GM18505 (cell line): ENCODE results near the gene SPATA24.
"Not testable (repeated sequence)": the region's sequence is repeated elsewhere in the genome, so short reads cannot be mapped to it uniquely, and the experiment has no call there.

ENCODE experiments used
- ATAC-seq: cut with Tn5 transposase; IDR thresholded peaks from one replicate; pipeline ENCODE4 v1.9.1; 2021; ENCODE audit not compliant: unreplicated experiment
- POLR2A ChIP-seq: IDR thresholded peaks from 4 replicates; pipeline ENCODE4 v1.6.1; 2011; ENCODE audit warnings: borderline replicate concordance; ENCODE audit not compliant: insufficient read depth, insufficient read length; ENCODE audit errors: extremely low read depth

SPATA24 gene

DNA sequence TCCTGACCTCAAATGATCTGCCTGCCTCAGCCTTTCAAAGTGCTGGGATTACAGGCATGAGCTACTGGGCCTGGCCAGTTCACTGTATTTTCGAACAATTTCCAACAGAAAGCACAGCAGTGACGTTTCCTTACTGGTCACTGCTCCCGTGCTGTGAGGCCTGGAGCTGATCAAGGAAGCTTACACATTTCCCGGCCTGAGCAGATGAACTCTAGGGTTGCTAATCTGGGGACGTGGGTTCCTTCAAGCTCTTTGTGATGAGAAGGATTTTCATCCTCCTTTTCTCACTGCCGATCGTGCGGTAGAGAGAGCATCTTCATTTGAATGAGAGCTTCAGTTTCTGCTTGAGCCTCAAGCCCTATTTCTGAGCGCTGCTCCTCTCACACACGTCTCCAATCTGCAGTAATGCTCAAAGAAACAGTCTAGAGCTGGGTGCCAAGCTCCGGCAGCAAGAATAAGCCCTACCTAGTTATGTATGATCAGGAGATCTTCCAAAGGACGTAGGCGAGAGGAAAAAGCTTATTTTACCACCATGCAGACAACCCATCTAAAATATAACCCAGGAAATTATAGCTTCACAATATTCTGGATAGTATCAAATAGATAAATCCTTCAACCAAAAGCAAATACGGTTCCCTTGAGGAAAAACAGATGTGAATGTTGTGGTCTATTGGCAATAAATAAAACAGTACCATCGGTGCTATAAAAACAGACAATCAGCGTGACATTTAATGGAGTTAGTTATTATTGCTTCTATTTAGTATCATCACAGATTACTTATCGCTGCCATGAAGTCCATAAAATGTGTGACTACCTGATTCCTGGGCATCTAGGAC lies 7.3 kb upstream of the SPATA24 start:
- no peak for ATAC-seq
- TF ChIP-seq POLR2A = no peak

DNA sequence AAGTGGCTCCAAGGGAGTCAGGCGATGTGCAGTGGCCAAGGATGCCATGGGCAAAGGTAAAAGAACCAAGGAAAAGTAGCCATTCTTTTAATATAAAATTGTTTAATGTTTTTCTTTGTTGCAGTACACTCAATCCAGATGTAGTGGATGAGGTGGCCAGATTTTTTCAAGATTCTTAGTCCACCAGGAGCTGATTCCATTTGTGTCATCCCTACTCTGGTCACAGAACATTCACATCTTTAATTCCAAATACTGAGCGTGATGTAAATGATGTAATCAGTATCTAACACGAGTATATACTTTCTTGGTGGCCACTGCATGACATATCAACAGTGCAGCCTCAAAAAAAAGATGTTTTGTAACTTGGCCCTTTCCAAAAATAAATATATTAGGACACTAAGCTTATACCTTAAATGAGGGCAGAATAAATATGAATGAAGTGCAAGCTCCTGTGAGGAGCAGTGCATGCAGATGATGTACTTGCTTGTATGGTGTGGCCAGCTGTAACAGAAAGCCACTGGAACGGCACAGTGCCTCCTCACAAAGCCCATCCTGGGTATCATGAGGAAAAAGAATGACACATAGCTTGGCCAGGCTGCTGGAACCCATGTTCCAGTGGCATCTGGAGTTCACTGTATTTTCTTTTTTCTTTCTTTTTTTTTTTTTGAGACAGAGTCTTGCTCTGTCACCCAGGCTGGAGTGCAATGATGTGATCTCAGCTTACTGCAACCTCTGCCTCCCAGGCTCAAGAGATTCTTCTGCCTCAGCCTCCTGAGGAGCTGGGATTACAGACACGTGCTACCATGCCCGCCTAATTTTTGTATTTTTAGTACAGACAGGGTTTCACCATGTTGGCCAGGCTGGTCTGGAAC lies 6.5 kb upstream of the SPATA24 start:
- no peak for ATAC-seq
- no peak for TF ChIP-seq POLR2A

DNA sequence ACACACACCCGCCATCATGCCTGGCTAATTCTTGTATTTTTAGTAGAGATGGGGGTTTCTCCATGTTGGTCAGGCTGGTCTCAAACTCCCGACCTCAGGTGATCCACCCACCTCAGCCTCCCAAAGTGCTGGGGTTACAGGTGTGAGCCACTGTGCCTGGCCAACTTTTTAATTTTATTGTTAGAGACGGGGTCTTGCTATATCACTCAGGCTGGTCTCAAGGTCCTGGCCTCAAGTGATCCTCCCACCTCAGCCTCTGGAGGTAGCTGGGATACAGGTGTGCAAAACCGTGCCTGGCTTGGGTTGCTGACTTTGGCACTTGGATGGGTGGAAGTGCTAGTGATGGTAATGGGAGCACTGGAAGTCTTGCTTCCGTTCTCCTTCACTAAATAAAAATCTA lies 5.2 kb upstream of the SPATA24 start:
- ATAC-seq = not testable (repeated sequence)

DNA sequence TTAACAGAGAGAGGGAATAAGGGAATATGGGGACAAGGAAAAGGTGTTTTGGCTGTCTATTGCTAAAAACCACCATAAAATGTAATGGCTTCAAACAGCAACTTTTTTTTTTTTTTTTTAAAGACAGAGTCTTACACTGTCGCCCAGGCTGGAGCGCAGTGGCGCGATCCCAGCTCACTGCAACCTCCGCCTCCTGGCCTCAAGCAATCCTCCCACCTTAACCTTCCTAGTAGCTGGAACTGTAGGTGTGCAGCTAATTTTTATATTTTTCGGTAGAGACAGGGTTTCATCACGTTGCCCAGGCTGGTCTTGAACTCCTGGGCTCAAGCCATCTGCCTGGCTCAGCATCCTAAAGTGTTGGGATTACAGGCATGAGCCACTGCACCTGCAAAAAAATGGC lies 4.3 kb upstream of the SPATA24 start:
- no peak for ATAC-seq
- TF ChIP-seq POLR2A = no peak

DNA sequence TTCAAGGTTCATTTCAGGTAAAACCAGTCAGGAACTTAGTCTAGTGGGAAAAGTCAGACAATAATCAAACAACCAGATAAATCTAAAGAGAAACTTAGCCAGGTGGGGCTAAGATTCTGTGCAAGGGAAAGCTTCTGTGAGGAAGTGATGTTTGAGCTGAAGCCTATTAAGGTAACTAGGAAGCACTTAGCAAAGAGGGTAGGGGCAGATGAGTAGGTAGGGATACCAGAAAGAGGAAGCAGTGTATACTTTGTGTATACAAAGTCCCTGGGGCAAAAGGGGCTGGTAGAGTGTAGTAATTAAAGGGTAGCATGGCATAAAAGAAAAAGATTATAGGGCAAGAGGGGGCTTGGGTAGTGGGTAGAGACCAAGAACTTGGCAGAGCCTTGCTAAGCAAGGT lies 3.6 kb upstream of the SPATA24 start:
- TF ChIP-seq POLR2A = no peak

DNA sequence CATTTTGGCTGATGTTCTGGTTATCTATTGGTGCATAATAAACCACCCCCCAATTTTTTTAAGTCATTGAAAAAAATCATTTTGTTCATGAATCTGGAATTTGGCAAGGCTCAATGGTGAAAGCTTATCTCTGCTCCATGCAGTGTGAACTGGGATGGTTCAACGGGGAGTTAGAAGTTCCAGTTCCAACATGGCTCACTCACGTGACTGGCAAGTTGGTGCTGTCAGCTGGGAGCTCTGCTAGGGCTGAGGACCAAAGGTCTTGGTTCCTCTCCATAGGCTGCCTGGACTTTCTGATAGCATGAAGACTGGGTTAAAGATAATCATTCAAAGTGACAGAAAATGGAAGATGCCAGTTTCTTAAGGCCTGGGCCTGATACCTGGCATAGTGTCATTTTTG lies 3.1 kb upstream of the SPATA24 start:
- no peak for TF ChIP-seq POLR2A
- no peak for ATAC-seq

More for the DNA sequence above, 3.6 kb upstream of the SPATA24 start:
- ATAC-seq = no peak

DNA sequence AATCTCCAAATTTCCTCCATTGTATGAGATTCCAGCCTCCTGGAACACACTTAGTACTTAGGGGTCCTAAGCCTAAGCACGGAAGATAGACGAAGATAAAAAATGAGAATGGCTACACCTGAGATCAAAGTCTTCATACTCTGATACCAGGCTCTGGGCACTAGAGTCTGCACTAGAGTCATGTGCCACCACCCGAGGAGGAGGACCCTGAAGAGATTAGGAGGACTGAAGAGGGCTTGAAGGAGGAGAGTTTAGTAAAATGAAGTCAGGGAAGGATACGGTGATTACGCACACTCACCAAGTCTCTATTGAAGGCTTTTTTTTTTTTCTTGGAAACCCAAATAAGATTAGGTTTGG lies 573 bp upstream of the SPATA24 start:
- ATAC-seq = no peak
- TF ChIP-seq POLR2A = no peak

DNA sequence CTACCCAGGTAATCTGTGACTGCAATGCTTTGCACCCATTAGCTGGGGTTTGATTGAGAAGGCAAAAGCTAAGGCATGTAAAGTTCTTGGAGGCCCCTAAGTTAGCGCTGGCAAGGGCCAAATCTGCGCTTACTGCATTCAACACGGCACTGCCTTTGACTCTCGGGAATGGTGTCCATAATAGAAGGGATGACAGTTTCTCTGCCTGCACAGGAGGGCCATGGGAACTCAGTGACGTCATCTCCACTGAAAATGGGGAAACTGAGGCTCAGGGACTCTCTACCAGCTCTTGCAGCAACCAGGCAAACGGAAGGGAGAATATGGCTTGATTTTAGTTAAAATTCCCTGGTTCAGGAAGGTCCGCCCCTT lies 487 bp downstream of the SPATA24 start:
- TF ChIP-seq POLR2A = no peak
- ATAC-seq = no peak

DNA sequence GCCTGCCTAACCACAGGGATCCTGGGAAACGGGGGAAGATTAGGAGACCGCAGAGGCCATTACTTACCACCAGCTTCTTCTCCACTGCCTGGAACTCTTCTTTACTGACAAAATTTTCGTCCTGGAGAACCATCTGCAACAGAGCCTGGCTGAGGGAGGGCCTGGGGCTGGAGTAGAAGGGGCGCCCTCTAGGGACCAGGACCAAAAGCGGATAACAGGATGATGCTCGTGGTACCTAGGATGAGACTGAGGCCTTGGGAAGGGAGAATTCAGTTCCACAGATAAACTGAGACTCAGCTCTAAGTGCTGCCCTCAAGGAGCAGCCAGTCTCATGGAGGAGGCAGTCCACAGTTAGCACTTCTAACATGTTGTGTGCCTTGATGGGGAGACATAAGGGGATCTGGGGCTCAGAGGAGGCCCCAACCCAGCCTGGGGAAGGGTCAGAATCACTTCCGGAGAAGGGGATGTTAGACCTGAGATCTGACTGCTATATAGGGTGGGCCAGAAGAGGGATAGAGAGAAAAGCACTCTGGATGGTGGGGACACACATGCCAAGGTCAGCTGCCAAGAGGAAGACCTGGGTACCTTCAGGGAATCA lies 1.2 kb downstream of the SPATA24 start:
- no peak for TF ChIP-seq POLR2A
- ATAC-seq = no peak

DNA sequence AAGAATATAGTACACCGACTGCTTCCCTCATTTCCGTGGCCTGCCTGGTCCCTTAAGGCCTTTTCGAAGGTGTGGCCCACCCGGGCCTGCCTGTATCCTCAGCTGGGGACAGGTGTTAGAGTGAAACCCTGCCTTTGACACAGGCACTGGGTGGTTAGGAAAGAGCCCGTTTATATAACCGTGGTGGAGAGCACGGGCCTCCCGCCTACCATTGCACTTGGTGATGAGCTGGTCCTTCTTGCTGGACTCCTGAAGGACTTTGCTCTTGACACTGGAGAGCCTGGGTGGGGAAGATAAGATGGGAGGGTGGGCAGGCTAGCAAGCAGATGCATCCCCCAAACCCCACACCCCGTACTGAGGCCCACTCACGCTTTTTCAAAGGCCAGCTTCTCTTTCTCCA lies 2.3 kb downstream of the SPATA24 start:
- no peak for TF ChIP-seq POLR2A

DNA sequence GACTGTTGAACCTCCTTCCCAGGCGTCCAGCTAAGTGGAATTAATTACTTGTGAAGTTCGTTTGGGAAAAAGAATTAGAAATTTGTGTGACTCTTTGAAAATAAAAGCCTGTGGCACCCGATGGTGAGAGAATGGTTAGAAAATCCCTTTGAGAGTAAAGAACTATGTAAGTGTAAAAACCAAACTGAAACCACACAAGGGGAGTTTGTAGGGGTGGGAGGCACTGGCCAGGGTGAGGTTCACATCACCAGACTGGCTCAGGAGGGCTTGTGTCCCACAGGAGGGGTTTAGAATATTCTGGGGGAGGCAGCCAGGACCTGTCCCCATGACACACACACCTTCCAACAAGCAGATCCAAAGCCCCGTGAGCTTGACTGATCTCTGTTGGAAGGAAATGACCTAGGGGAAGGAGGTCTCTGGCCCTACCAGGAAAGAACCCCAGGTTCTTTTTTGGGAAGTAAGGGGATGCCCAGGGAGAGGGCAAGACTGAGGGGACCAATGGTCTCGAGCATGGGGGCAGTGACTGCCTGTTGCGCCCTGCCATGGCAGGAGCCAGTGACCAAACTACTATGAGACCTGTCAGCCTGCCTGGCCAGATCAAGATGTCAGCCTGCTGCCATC lies 4.3 kb downstream of the SPATA24 start:
- TF ChIP-seq POLR2A = peak; percentile 49
- no peak for ATAC-seq

More for the DNA sequence above, 2.3 kb downstream of the SPATA24 start:
- no peak for ATAC-seq

DNA sequence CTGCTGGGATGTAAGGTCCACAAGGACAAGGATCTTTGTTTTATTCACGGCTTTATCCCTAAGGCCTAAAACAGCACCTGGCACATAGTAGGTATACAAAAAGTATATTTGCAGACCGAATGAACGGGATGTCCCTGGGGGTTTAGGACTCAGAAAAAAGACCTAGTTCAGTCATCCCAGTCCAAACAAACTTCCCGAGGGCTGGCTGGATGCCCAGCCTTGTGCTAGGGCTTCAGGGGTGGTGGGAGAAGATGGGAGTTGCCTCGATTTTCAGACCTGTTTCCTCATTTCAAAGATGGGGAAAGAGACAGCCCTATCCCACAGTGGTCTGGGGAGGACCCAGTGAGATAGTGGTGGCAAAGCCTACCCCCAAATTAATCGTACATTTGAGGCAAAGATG lies 6.0 kb downstream of the SPATA24 start:
- TF ChIP-seq POLR2A = no peak
- ATAC-seq = no peak

DNA sequence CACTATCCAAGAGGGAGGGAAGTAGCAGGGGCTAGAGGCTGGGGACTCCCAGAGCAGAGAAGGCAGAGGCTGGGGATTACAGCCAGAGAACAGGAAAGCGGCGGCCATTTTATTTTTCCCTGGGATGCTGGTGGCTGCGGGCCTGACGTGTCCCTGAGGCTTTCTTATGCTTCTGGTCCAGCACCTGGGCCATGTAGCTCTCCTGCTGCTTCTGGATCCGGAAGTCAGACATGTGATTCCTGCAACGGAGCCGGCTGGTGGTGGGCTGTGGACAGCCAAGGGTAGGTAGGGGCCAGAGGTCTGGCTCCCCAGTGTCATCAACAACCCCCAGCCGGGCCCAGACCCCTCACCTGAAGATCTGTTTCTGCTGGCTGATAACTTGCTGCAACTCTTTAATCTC lies 7.2 kb downstream of the SPATA24 start:
- no peak for TF ChIP-seq POLR2A
- no peak for ATAC-seq
